HG03196 (cell line): Measurements from ENCODE around the gene MFSD2A.
A peak's percentile ranks its signal among the peaks of the same experiment; 100 is the strongest.
"Not testable (repeated sequence)": the region's sequence is repeated elsewhere in the genome, so short reads cannot be mapped to it uniquely, and the experiment has no call there.

Source experiments
- ATAC-seq: cut with Tn5 transposase; IDR thresholded peaks from one replicate; pipeline ENCODE4 v1.9.1; 2021; ENCODE audit not compliant: unreplicated experiment

MFSD2A gene

GRCh38 chr1:39964552-39964951, 9.6 kb downstream of the MFSD2A start:
- ATAC-seq, result no peak

- ATAC-seq, result no peak
These were observed 10.1 kb downstream of the MFSD2A start for GRCh38 chr1:39965044-39965443.

- no peak for ATAC-seq
These were observed 14.1 kb downstream of the MFSD2A start for GRCh38 chr1:39969048-39969447.

- no peak for ATAC-seq
These were observed 14.8 kb downstream of the MFSD2A start for GRCh38 chr1:39969531-39970270.

- ATAC-seq, result no peak
These were observed 15.3 kb downstream of the MFSD2A start for GRCh38 chr1:39970274-39970673.

- no peak for ATAC-seq
These were observed 16.2 kb downstream of the MFSD2A start for GRCh38 chr1:39971138-39971537.

- ATAC-seq, result no peak
These were observed 18.7 kb downstream of the MFSD2A start for GRCh38 chr1:39973503-39974135.

- no peak for ATAC-seq
These were observed 21.8 kb downstream of the MFSD2A start for GRCh38 chr1:39976732-39977131.

GRCh38 chr1:39977202-39977601, 22.3 kb downstream of the MFSD2A start:
- no peak for ATAC-seq

GRCh38 chr1:39979654-39980053, 24.7 kb downstream of the MFSD2A start:
- no peak for ATAC-seq

- no peak for ATAC-seq
These were observed 25.8 kb downstream of the MFSD2A start for GRCh38 chr1:39980555-39981313.

GRCh38 chr1:39981385-39981784, 26.4 kb downstream of the MFSD2A start:
- no peak for ATAC-seq

- no peak for ATAC-seq
These were observed 27.0 kb downstream of the MFSD2A start for GRCh38 chr1:39981945-39982344.

- not testable (repeated sequence) for ATAC-seq
These were observed 29.5 kb downstream of the MFSD2A start for GRCh38 chr1:39984480-39984879.

- no peak for ATAC-seq
These were observed 30.0 kb downstream of the MFSD2A start for GRCh38 chr1:39984951-39985350.

GRCh38 chr1:39987869-39988268, 32.9 kb downstream of the MFSD2A start:
- ATAC-seq, result no peak

GRCh38 chr1:39988618-39989343, 33.8 kb downstream of the MFSD2A start:
- no peak for ATAC-seq

GRCh38 chr1:39990428-39990827, 35.5 kb downstream of the MFSD2A start:
- ATAC-seq, result no peak

GRCh38 chr1:39992234-39992633, 37.3 kb downstream of the MFSD2A start:
- no peak for ATAC-seq

GRCh38 chr1:39992888-39993287, 37.9 kb downstream of the MFSD2A start:
- ATAC-seq, result no peak

- peak; percentile 80 for ATAC-seq
These were observed 41.0 kb downstream of the MFSD2A start for GRCh38 chr1:39995973-39996393.
